GM23338 (cell line): ENCODE measurements around the gene ALPL.

ENCODE experiments used
- CTCF ChIP-seq, 2 experiments: fragments of 200-600 bp in 1 of 2; sonication (generic) in 1 of 2; conservative IDR thresholded peaks; 2 replicates each; pipeline versions ENCODE4 v1.5.1 to v1.6.1; 2016 to 2017; ENCODE audit warnings: antibody characterized with exemption in 2 of 2, low read depth in 2 of 2, mild to moderate bottlenecking in 2 of 2, moderate library complexity in 1 of 2
- EZH2 ChIP-seq: fragments of 200-600 bp; sonication (generic); IDR thresholded peaks from one replicate; pipeline ENCODE4 v1.8.0; 2017; ENCODE audit warnings: antibody characterized with exemption, mild to moderate bottlenecking, low read depth; ENCODE audit not compliant: unreplicated experiment
- EZH2phosphoT487 ChIP-seq: fragments of 200-600 bp; sonication (generic); IDR thresholded peaks from one replicate; pipeline ENCODE4 v1.8.1; 2018; ENCODE audit warnings: antibody characterized with exemption; ENCODE audit not compliant: unreplicated experiment
- POLR2AphosphoS5 ChIP-seq: IDR thresholded peaks from 2 replicates; pipeline ENCODE4 v1.6.1; 2016; ENCODE audit warnings: antibody characterized with exemption, low read depth

- TF ChIP-seq POLR2AphosphoS5 (no peak), CTCF (conservative IDR thresholded peaks at IDR 0.05; ENCODE audit: low read depth in 2 of 2) (no peak), EZH2 (no peak), EZH2phosphoT487 (no peak)
Observed at GRCh38 chr1:21541835-21542234, 32.6 kb downstream of the ALPL start.
